Right lobe of liver (tissue), 4 donors: Measurements from ENCODE around the gene TRMT10B.

Experiments
- CTCF ChIP-seq, 4 donors: fragments of 200-600 bp in 3 of 4; fragments of 450-650 bp in 1 of 4; IDR thresholded peaks; one replicate each; pipeline versions ENCODE4 v1.5.1 to v1.8.0; 2016 to 2022; ENCODE audit warnings: antibody characterized with exemption in 4 of 4, mild to moderate bottlenecking in 2 of 4
- POLR2A ChIP-seq: fragments of 450-650 bp; IDR thresholded peaks from one replicate; pipeline ENCODE4 v1.6.1; 2017; ENCODE audit warnings: antibody characterized with exemption, mild to moderate bottlenecking
- donor health status: DM: no; HTN: no; CAD: no.
- donor health status: DM: no; HTN: no; CAD: no.
- donor health status: DM: no; HTN: yes; CAD: no.

- TF ChIP-seq CTCF (IDR thresholded peaks at IDR 0.05) (peak; percentile 85 to 95 (median 94)), POLR2A (no peak)
Measured at GRCh38 chr9:37747271-37747753, 6.3 kb upstream of the TRMT10B start.
